HCT116 (cell line): ENCODE results near the gene GRM4. TPM values are rescaled to one million over a fixed set of nuclear protein-coding genes. Genes with fewer than 3 reads are reported as not detected.
A peak's percentile ranks its signal among the peaks of the same experiment; 100 is the strongest.

ENCODE experiments used
- ATAC-seq: fragments of 200-7000 bp; cut with Tn5 transposase; 2 replicates; pipeline ENCODE4 v1.9.1; 2020; ENCODE audit warnings: mild to moderate bottlenecking, moderate library complexity
- BruUV-seq: library from RNA; stranded (reverse); fragments of 400-500 nt; replicated peaks from 2 replicates; lab custom pipeline; 2021; lab: Mats Ljungman, UMichigan
- CTCF ChIA-PET: fragments of 300-600 bp; sonication (Branson Sonifier 250); formaldehyde crosslinking; loops from one replicate; lab custom pipeline; 2021; ENCODE audit warnings: antibody characterized with exemption; lab: Charles Lee
- POLR2A ChIA-PET: fragments of 300-600, 350-600 bp; sonication (Branson Sonifier 250); formaldehyde crosslinking; loops from one replicate; lab custom pipeline; 2021; ENCODE audit warnings: antibody characterized with exemption; lab: Charles Lee
- RAD21 ChIA-PET, 2 experiments: fragments of 300-600 bp; sonication (Branson Sonifier 250); formaldehyde crosslinking; loops; one replicate each; lab custom pipeline; 2023; ENCODE audit warnings: low total read pairs in 2 of 2; ENCODE audit not compliant: uncharacterized antibody in 2 of 2, unreplicated experiment in 2 of 2, low non-redundant PET in 1 of 2; lab: Charles Lee
- DNase-seq: peaks from one replicate; pipeline ENCODE4 v3.0.0-alpha.2; 2010; ENCODE audit warnings: low read depth, low spot score
- H2AFZ ChIP-seq: fragments of 200-600 bp; shearing (Covaris generic), sonication (generic); 2 replicates; pipeline ENCODE4 v1.6.1; 2017; ENCODE audit warnings: low read depth, mixed run types, mixed read lengths, antibody characterized with exemption, low read length; ENCODE audit not compliant: poor library complexity, severe bottlenecking
- H3K27ac ChIP-seq: 2 replicates; pipeline ENCODE4 v1.5.1; 2012; ENCODE audit warnings: low read depth, low read length
- H3K27me3 ChIP-seq: fragments of 200-600 bp; sonication (generic); 2 replicates; pipeline ENCODE4 v1.6.1; 2016; ENCODE audit warnings: mixed run types, low read length, mixed read lengths; ENCODE audit not compliant: insufficient read depth
- H3K36me3 ChIP-seq, 2 experiments: fragments of 200-500 bp in 1 of 2; fragments of 200-600 bp in 1 of 2; sonication (Bioruptor generic) in 1 of 2; sonication (generic) in 1 of 2; 2 replicates each; pipeline versions ENCODE4 v1.5.1 to v1.6.1; 2014 to 2016; ENCODE audit warnings: low read length in 2 of 2, inconsistent platforms in 1 of 2, mixed read lengths in 1 of 2, mixed run types in 1 of 2; ENCODE audit not compliant: insufficient read depth in 2 of 2, control insufficient read depth in 1 of 2
- H3K4me1 ChIP-seq, 2 experiments: fragments of 200-600 bp in 1 of 2; sonication (generic) in 1 of 2; 2 replicates each; pipeline versions ENCODE4 v1.5.1 to v1.6.1; 2012 to 2017; ENCODE audit warnings: low read length in 2 of 2, inconsistent platforms in 1 of 2, mild to moderate bottlenecking in 1 of 2, mixed read lengths in 1 of 2, mixed run types in 1 of 2, moderate library complexity in 1 of 2; ENCODE audit not compliant: insufficient read depth in 2 of 2, control insufficient read depth in 1 of 2
- H3K4me2 ChIP-seq: fragments of 200-600 bp; sonication (generic); 2 replicates; pipeline ENCODE4 v1.6.1; 2017; ENCODE audit warnings: mixed run types, low read length, mixed read lengths
- H3K4me3 ChIP-seq, 2 experiments: fragments of 200-600 bp in 1 of 2; sonication (generic) in 1 of 2; replicated peaks in 1 of 2; 2 replicates each; pipeline ENCODE4 v1.5.1; 2011 to 2016; ENCODE audit warnings: low read length in 2 of 2, control low read depth in 1 of 2, low read depth in 1 of 2, mild to moderate bottlenecking in 1 of 2, mixed read lengths in 1 of 2, mixed run types in 1 of 2
- H3K79me2 ChIP-seq: fragments of 200-600 bp; sonication (generic); 2 replicates; pipeline ENCODE4 v1.6.1; 2017; ENCODE audit warnings: mild to moderate bottlenecking, mixed run types, low read length, moderate library complexity, mixed read lengths; ENCODE audit not compliant: insufficient read depth
- H3K9ac ChIP-seq: fragments of 200-600 bp; sonication (generic); 2 replicates; pipeline ENCODE4 v1.6.1; 2016; ENCODE audit warnings: low read length, mixed read lengths
- H3K9me2 ChIP-seq: fragments of 200-600 bp; sonication (generic), shearing (Covaris generic); 2 replicates; pipeline ENCODE4 v1.6.1; 2017; ENCODE audit warnings: mixed run types, mild to moderate bottlenecking, moderate library complexity; ENCODE audit not compliant: insufficient read depth
- H3K9me3 ChIP-seq, 2 experiments: fragments of 200-500 bp in 1 of 2; fragments of 200-600 bp in 1 of 2; sonication (Bioruptor generic) in 1 of 2; sonication (generic) in 1 of 2; 2 replicates each; pipeline ENCODE4 v1.6.1; 2014 to 2017; ENCODE audit warnings: low read length in 2 of 2, mixed read lengths in 2 of 2, inconsistent platforms in 1 of 2, low read depth in 1 of 2, mild to moderate bottlenecking in 1 of 2, mixed run types in 1 of 2, moderate library complexity in 1 of 2; ENCODE audit not compliant: control insufficient read depth in 1 of 2, insufficient read depth in 1 of 2
- H4K20me1 ChIP-seq: fragments of 200-600 bp; sonication (generic), shearing (Covaris generic); 2 replicates; pipeline ENCODE4 v1.6.1; 2017; ENCODE audit warnings: mixed run types, mild to moderate bottlenecking, moderate library complexity; ENCODE audit not compliant: insufficient read depth
- CBX3 ChIP-seq: IDR thresholded peaks from 2 replicates; pipeline ENCODE4 v1.6.1; 2012; ENCODE audit warnings: low read depth
- CEBPB ChIP-seq: IDR thresholded peaks from 2 replicates; pipeline ENCODE4 v1.6.1; 2012; ENCODE audit warnings: low read depth
- EGR1 ChIP-seq: IDR thresholded peaks from 2 replicates; pipeline ENCODE4 v1.6.1; 2012; ENCODE audit warnings: low read depth
- ELF1 ChIP-seq: IDR thresholded peaks from 2 replicates; pipeline ENCODE4 v1.6.1; 2012; ENCODE audit warnings: low read depth, borderline replicate concordance
- EZH2 ChIP-seq: fragments of 200-600 bp; sonication (generic); IDR thresholded peaks from 2 replicates; pipeline ENCODE4 v1.6.1; 2017; ENCODE audit warnings: antibody characterized with exemption, mixed run types
- JUND ChIP-seq: IDR thresholded peaks from 2 replicates; pipeline ENCODE4 v1.6.1; 2012
- POLR2AphosphoS5 ChIP-seq: IDR thresholded peaks from 2 replicates; pipeline ENCODE4 v1.6.1; 2011; ENCODE audit warnings: mild to moderate bottlenecking, low read depth, low read length, moderate library complexity
- SIN3A ChIP-seq: IDR thresholded peaks from 2 replicates; pipeline ENCODE4 v1.6.1; 2012; ENCODE audit warnings: low read depth
- SP1 ChIP-seq: IDR thresholded peaks from 2 replicates; pipeline ENCODE4 v1.6.1; 2012; ENCODE audit warnings: low read depth
- SRF ChIP-seq: IDR thresholded peaks from 2 replicates; pipeline ENCODE4 v1.6.1; 2012; ENCODE audit warnings: low read depth
- TCF7L2 ChIP-seq: IDR thresholded peaks from 2 replicates; pipeline ENCODE4 v1.7.0; 2011; ENCODE audit warnings: borderline replicate concordance, inconsistent platforms; ENCODE audit not compliant: insufficient read depth, insufficient read length; ENCODE audit errors: extremely low read depth
- ZFX ChIP-seq: fragments of 450-650 bp; IDR thresholded peaks from 2 replicates; pipeline ENCODE4 v1.6.1; 2017
- intact Hi-C: fragments of 100-400 bp; cut with micrococcal nuclease; formaldehyde crosslinking; loops from 2 replicates; pipeline ENCODE4 v1.10.0; 2022
- total RNA-seq: library from RNA; stranded (reverse); gene quantifications from one replicate; pipeline ENCODE4 v1.2.1, GENCODE V29; 2021; ENCODE audit not compliant: unreplicated experiment
- TF ChIP-seq, protein P1 (sequence below): IDR thresholded peaks from 2 replicates; pipeline ENCODE4 v1.6.1; 2012; ENCODE audit warnings: low read depth
- TF ChIP-seq, protein P2 (sequence below): IDR thresholded peaks from 2 replicates; pipeline ENCODE4 v1.6.1; 2012
- TF ChIP-seq, protein P3 (sequence below), 3 experiments: fragments of 200-600 bp in 1 of 3; sonication (generic) in 1 of 3; IDR thresholded peaks in 2 of 3; conservative IDR thresholded peaks in 1 of 3; 2 replicates each; pipeline ENCODE4 v1.5.1; 2012 to 2017; ENCODE audit warnings: low read depth in 2 of 3, low read length in 2 of 3, antibody characterized with exemption in 1 of 3, borderline replicate concordance in 1 of 3, control low read depth in 1 of 3, mild to moderate bottlenecking in 1 of 3, mixed read lengths in 1 of 3, mixed run types in 1 of 3, moderate library complexity in 1 of 3; ENCODE audit not compliant: insufficient read depth in 1 of 3
- TF ChIP-seq, protein P4 (sequence below): IDR thresholded peaks from 2 replicates; pipeline ENCODE4 v1.6.1; 2011; ENCODE audit warnings: mild to moderate bottlenecking, low read length, moderate library complexity; ENCODE audit not compliant: insufficient replicate concordance; ENCODE audit errors: extremely low read depth

The GRM4 gene
- total RNA-seq, 1 experiment from 2014 or later = 2.6 TPM

DNA sequence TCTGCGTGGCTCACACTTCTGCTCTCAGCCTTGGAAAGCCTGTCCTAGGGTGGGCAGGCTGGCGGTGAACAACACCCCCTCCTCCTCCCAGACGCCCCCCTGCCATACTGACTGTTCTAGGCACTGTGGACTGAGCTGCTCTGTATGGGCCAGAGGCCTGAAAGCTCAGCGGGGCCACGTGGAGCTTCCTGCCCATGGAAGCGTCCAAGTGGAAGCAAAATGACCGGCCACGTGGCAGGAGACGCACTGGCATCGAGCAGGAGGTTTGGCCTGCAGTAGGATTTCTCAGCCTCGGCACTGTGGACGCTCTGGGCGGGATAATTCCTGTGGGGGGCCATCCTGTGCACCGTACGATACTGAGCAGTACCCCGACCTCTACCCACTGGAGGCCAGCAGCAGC is 88.7 kb downstream of the GRM4 start (continued):
- TF ChIP-seq, protein P1, sequence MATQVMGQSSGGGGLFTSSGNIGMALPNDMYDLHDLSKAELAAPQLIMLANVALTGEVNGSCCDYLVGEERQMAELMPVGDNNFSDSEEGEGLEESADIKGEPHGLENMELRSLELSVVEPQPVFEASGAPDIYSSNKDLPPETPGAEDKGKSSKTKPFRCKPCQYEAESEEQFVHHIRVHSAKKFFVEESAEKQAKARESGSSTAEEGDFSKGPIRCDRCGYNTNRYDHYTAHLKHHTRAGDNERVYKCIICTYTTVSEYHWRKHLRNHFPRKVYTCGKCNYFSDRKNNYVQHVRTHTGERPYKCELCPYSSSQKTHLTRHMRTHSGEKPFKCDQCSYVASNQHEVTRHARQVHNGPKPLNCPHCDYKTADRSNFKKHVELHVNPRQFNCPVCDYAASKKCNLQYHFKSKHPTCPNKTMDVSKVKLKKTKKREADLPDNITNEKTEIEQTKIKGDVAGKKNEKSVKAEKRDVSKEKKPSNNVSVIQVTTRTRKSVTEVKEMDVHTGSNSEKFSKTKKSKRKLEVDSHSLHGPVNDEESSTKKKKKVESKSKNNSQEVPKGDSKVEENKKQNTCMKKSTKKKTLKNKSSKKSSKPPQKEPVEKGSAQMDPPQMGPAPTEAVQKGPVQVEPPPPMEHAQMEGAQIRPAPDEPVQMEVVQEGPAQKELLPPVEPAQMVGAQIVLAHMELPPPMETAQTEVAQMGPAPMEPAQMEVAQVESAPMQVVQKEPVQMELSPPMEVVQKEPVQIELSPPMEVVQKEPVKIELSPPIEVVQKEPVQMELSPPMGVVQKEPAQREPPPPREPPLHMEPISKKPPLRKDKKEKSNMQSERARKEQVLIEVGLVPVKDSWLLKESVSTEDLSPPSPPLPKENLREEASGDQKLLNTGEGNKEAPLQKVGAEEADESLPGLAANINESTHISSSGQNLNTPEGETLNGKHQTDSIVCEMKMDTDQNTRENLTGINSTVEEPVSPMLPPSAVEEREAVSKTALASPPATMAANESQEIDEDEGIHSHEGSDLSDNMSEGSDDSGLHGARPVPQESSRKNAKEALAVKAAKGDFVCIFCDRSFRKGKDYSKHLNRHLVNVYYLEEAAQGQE = no peak
- TF ChIP-seq JUND = no peak
- TF ChIP-seq EZH2 = no peak

DNA sequence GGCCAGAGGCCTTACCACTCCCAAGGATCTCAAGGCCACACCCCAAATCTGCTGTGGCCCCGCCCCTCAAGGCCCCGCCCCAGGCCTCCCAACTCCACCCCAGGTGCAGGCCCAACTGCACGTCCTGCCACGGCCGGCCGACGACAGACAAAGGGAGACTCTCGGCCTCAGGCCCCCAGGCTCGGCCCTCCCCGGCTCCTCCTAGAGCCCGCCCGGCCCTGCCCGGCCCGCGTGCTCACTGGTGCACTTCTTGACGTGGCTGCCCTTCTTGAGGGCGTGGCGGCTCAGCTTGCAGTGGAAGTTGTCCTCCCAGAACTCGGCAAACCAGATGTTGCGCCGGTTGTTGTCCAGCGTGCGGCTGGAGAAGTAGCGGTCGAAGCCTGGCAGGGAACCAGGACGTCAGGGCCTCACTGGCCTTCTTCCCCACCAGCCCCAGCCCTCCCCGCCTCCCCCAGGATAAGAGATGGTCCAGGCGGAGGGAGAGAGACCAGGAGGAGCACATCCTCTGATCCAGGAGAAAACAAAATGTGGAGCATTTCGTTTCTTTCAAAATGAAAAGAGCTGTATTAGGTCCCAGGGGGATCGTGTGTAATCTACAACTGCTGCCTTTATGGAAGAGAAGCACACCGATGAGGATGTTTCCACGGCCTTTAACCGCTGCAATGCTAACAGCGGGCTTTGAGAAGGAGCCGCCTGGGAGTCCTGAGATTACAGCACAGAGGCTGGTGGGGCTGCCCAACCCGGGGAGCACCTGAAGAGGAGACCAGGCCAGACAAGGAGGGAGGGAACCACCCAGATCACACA is 89.4 kb downstream of the GRM4 start:
- peak; percentile 68 for DNase-seq
- intact Hi-C loops = no loop called here
- Histone ChIP-seq H2AFZ (no peak overlapping the region), H3K4me3 (peak overlapping the region in 1 of 2 experiments; percentile 35; a peak in 1 of 4 replicates), H3K9me3 (no peaks in the 10 kb centered on the region), H3K79me2 (no peaks in the 10 kb centered on the region), H3K27ac (no peak overlapping the region), H3K9ac (peak overlapping the region; percentile 27; the same call in 1 of the 2 replicates), H3K9me2 (no peaks in the 10 kb centered on the region), H4K20me1 (no peaks in the 10 kb centered on the region), H3K4me2 (peak overlapping the region; percentile 66), H3K27me3 (no peaks in the 10 kb centered on the region), H3K4me1 (peaks cover 8 to 21% of the 10 kb centered on the region in 2 experiments; a peak in 3 of 4 replicates), H3K36me3 (no peaks in the 10 kb centered on the region)
- ChIA-PET CTCF (no interaction called here), RAD21 (no interaction called here), POLR2A (no interaction called here)
- peak; percentile 91 for ATAC-seq
- BruUV-seq = no TSS peak
- TF ChIP-seq, protein P2, sequence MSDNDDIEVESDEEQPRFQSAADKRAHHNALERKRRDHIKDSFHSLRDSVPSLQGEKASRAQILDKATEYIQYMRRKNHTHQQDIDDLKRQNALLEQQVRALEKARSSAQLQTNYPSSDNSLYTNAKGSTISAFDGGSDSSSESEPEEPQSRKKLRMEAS = peak; percentile 74
- TF ChIP-seq SP1 (no peak), SIN3A (no peak), ELF1 (no peak), SRF (no peak), CEBPB (no peak), POLR2AphosphoS5 (peak; percentile 49; the same call in 1 of the 2 replicates), CBX3 (no peak), TCF7L2 (no peak), EGR1 (no peak), ZFX (peak; percentile 46; the same call in 1 of the 2 replicates)
- TF ChIP-seq, protein P3, sequence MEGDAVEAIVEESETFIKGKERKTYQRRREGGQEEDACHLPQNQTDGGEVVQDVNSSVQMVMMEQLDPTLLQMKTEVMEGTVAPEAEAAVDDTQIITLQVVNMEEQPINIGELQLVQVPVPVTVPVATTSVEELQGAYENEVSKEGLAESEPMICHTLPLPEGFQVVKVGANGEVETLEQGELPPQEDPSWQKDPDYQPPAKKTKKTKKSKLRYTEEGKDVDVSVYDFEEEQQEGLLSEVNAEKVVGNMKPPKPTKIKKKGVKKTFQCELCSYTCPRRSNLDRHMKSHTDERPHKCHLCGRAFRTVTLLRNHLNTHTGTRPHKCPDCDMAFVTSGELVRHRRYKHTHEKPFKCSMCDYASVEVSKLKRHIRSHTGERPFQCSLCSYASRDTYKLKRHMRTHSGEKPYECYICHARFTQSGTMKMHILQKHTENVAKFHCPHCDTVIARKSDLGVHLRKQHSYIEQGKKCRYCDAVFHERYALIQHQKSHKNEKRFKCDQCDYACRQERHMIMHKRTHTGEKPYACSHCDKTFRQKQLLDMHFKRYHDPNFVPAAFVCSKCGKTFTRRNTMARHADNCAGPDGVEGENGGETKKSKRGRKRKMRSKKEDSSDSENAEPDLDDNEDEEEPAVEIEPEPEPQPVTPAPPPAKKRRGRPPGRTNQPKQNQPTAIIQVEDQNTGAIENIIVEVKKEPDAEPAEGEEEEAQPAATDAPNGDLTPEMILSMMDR (IDR thresholded peaks at IDR 0.05 in 2 of 3, conservative IDR thresholded peaks at IDR 0.05 in 1 of 3; ENCODE audit: borderline replicate concordance in 1 of 3, insufficient read depth in 1 of 3, low read depth in 2 of 3, low read length in 2 of 3) = no peak
- TF ChIP-seq, protein P4, sequence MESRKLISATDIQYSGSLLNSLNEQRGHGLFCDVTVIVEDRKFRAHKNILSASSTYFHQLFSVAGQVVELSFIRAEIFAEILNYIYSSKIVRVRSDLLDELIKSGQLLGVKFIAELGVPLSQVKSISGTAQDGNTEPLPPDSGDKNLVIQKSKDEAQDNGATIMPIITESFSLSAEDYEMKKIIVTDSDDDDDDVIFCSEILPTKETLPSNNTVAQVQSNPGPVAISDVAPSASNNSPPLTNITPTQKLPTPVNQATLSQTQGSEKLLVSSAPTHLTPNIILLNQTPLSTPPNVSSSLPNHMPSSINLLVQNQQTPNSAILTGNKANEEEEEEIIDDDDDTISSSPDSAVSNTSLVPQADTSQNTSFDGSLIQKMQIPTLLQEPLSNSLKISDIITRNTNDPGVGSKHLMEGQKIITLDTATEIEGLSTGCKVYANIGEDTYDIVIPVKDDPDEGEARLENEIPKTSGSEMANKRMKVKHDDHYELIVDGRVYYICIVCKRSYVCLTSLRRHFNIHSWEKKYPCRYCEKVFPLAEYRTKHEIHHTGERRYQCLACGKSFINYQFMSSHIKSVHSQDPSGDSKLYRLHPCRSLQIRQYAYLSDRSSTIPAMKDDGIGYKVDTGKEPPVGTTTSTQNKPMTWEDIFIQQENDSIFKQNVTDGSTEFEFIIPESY = no peak
